ENCODE measurements around the gene UMPS.

Gene UMPS

GRCh38 chr3:124730129-124730940 is at the start of gene UMPS:
UMPS (plus strand) TSS chr3:124730452; CDS start chr3:124730472, 20 bp downstream.
- peak; percentile 91 for FAIRE-seq

GRCh38 chr3:124680521-124680920 is 49.7 kb upstream of the UMPS start:
- DNase-seq (ENCODE audit: low spot score) (no peak), FAIRE-seq (no peak)

More at GRCh38 chr3:124730129-124730940, at the start of gene UMPS:
- DNase-seq (ENCODE audit: low spot score), result peak; percentile 96

GRCh38 chr3:124682263-124682662 is 48.0 kb upstream of the UMPS start:
- FAIRE-seq (no peak), DNase-seq (ENCODE audit: low spot score) (no peak)

GRCh38 chr3:124684459-124684858 is 45.8 kb upstream of the UMPS start:
- FAIRE-seq (no peak), DNase-seq (ENCODE audit: low spot score) (no peak)

GRCh38 chr3:124685067-124685466 is 45.2 kb upstream of the UMPS start:
- no peak for FAIRE-seq

GRCh38 chr3:124685481-124685880 is 44.8 kb upstream of the UMPS start:
- FAIRE-seq (no peak), DNase-seq (ENCODE audit: low spot score) (no peak)

More at GRCh38 chr3:124685067-124685466, 45.2 kb upstream of the UMPS start:
- no peak for DNase-seq (ENCODE audit: low spot score)

GRCh38 chr3:124686028-124686670 is 44.1 kb upstream of the UMPS start:
- DNase-seq (ENCODE audit: low spot score) (no peak), FAIRE-seq (no peak)

GRCh38 chr3:124688581-124689454 is 41.4 kb upstream of the UMPS start:
- DNase-seq (ENCODE audit: low spot score), result peak; percentile 92
- FAIRE-seq, result no peak

GRCh38 chr3:124691599-124691998 is 38.7 kb upstream of the UMPS start:
- DNase-seq (ENCODE audit: low spot score), result no peak
- FAIRE-seq, result no peak

GRCh38 chr3:124694486-124694885 is 35.8 kb upstream of the UMPS start:
- FAIRE-seq (no peak), DNase-seq (ENCODE audit: low spot score) (no peak)

- FAIRE-seq (no peak), DNase-seq (ENCODE audit: low spot score) (no peak)
Observed at GRCh38 chr3:124695369-124695768, 34.9 kb upstream of the UMPS start.

- FAIRE-seq (no peak), DNase-seq (ENCODE audit: low spot score) (no peak)
Observed at GRCh38 chr3:124696006-124696405, 34.2 kb upstream of the UMPS start.

- DNase-seq (ENCODE audit: low spot score) (no peak), FAIRE-seq (no peak)
Observed at GRCh38 chr3:124697302-124697701, 33.0 kb upstream of the UMPS start.

GRCh38 chr3:124698030-124698770 is 32.1 kb upstream of the UMPS start:
- no peak for DNase-seq (ENCODE audit: low spot score)
- FAIRE-seq, result no peak

GRCh38 chr3:124699051-124699450 is 31.2 kb upstream of the UMPS start:
- DNase-seq (ENCODE audit: low spot score) (no peak), FAIRE-seq (no peak)

GRCh38 chr3:124699686-124700396 is 30.4 kb upstream of the UMPS start:
- DNase-seq (ENCODE audit: low spot score) (no peak), FAIRE-seq (no peak)

- FAIRE-seq (peak; percentile 56), DNase-seq (ENCODE audit: low spot score) (no peak)
Observed at GRCh38 chr3:124700880-124701684, 29.2 kb upstream of the UMPS start.

GRCh38 chr3:124701687-124702086 is 28.6 kb upstream of the UMPS start:
- DNase-seq (ENCODE audit: low spot score) (peak; percentile 33), FAIRE-seq (no peak)

- DNase-seq (ENCODE audit: low spot score) (no peak), FAIRE-seq (no peak)
Observed at GRCh38 chr3:124702950-124703349, 27.3 kb upstream of the UMPS start.

GRCh38 chr3:124705552-124705951 is 24.7 kb upstream of the UMPS start:
- FAIRE-seq (no peak), DNase-seq (ENCODE audit: low spot score) (no peak)
